ENCODE measurements around the gene RNH1.

Gene RNH1

GRCh38 chr11:553083-553987 lies 46.3 kb upstream of the RNH1 start:
- no peak for DNase-seq
- no peak for TF ChIP-seq CTCF (IDR thresholded peaks at IDR 0.05; ENCODE audit: low read depth, low read length)

GRCh38 chr11:551596-551995 lies 44.6 kb upstream of the RNH1 start:
- no peak for TF ChIP-seq CTCF (IDR thresholded peaks at IDR 0.05; ENCODE audit: low read depth, low read length)
- no peaks in the 10 kb centered on the region for H3K36me3 ChIP-seq
- H3K4me3 ChIP-seq (ENCODE audit: low read depth, low read length) = no peak overlapping the region
- peaks cover 15% of the 10 kb centered on the region for H3K27me3 ChIP-seq
- no peaks in the 10 kb centered on the region for H3K4me1 ChIP-seq
- no peak for DNase-seq
- no peaks in the 10 kb centered on the region for H3K9me3 ChIP-seq

More at GRCh38 chr11:553083-553987, 46.3 kb upstream of the RNH1 start:
- Histone ChIP-seq H3K27me3 (peaks cover 24% of the 10 kb centered on the region), H3K36me3 (no peaks in the 10 kb centered on the region), H3K4me1 (no peaks in the 10 kb centered on the region), H3K9me3 (no peaks in the 10 kb centered on the region), H3K4me3 (ENCODE audit: low read depth, low read length) (no peak overlapping the region)

GRCh38 chr11:551131-551530 lies 44.1 kb upstream of the RNH1 start:
- H3K4me1 ChIP-seq = no peaks in the 10 kb centered on the region
- DNase-seq = no peak
- no peak for TF ChIP-seq CTCF (IDR thresholded peaks at IDR 0.05; ENCODE audit: low read depth, low read length)

GRCh38 chr11:550746-551085 lies 43.7 kb upstream of the RNH1 start:
- Histone ChIP-seq H3K9me3 (no peaks in the 10 kb centered on the region), H3K4me3 (ENCODE audit: low read depth, low read length) (no peak overlapping the region), H3K36me3 (no peaks in the 10 kb centered on the region), H3K4me1 (no peaks in the 10 kb centered on the region), H3K27me3 (peaks cover 7% of the 10 kb centered on the region)
- no peak for DNase-seq
- no peak for TF ChIP-seq CTCF (IDR thresholded peaks at IDR 0.05; ENCODE audit: low read depth, low read length)

More at GRCh38 chr11:551131-551530, 44.1 kb upstream of the RNH1 start:
- Histone ChIP-seq H3K36me3 (no peaks in the 10 kb centered on the region), H3K4me3 (ENCODE audit: low read depth, low read length) (no peak overlapping the region), H3K27me3 (peaks cover 11% of the 10 kb centered on the region), H3K9me3 (no peaks in the 10 kb centered on the region)

GRCh38 chr11:550021-550745 lies 43.1 kb upstream of the RNH1 start:
- no peak for TF ChIP-seq CTCF (IDR thresholded peaks at IDR 0.05; ENCODE audit: low read depth, low read length)
- Histone ChIP-seq H3K4me3 (ENCODE audit: low read depth, low read length) (no peak overlapping the region), H3K27me3 (peaks cover 1% of the 10 kb centered on the region), H3K36me3 (no peaks in the 10 kb centered on the region), H3K4me1 (no peaks in the 10 kb centered on the region), H3K9me3 (no peaks in the 10 kb centered on the region)
- no peak for DNase-seq
